Measurements from ENCODE around the gene PLEKHF1.

- TF ChIP-seq POLR2AphosphoS5 (IDR thresholded peaks at IDR 0.05): no peak
- no peak for TF ChIP-seq POLR2A (IDR thresholded peaks at IDR 0.05)
These were observed 25.6 kb downstream of the PLEKHF1 start for GRCh38 chr19:29690842-29691241.
